CD4-positive, alpha-beta memory T cell (primary cell): Measurements from ENCODE around the gene ZFYVE28. TPM values are rescaled to one million over a fixed set of nuclear protein-coding genes. Genes with fewer than 3 reads are reported as not detected.

Source experiments
- CTCF ChIA-PET: fragments of 350-600 bp; sonication (Branson Sonifier 250); formaldehyde crosslinking; loops from one replicate; lab custom pipeline; 2021; ENCODE audit warnings: inconsistent platforms; ENCODE audit not compliant: partially characterized antibody; lab: Charles Lee
- POLR2A ChIA-PET: fragments of 350-600 bp; sonication (Branson Sonifier 250); formaldehyde crosslinking; loops from one replicate; lab custom pipeline; 2021; ENCODE audit not compliant: partially characterized antibody; lab: Charles Lee
- DNase-seq, 5 donors: peaks; one replicate each; pipeline versions ENCODE4 v3.0.0 to v3.0.0-alpha.2; 2020 to 2022; ENCODE audit warnings: mixed read lengths in 1 of 5
- H3K27ac ChIP-seq: one replicate; pipeline ENCODE4 v1.7.0; 2013; ENCODE audit warnings: low read depth, low read length
- H3K27me3 ChIP-seq: 2 replicates; pipeline ENCODE4 v1.7.0; 2013; ENCODE audit warnings: mild to moderate bottlenecking, low read length, moderate library complexity; ENCODE audit not compliant: insufficient read depth
- H3K36me3 ChIP-seq: 2 replicates; pipeline ENCODE4 v1.7.0; 2013; ENCODE audit warnings: mild to moderate bottlenecking, low read length, moderate library complexity; ENCODE audit not compliant: insufficient read depth
- H3K4me1 ChIP-seq: 2 replicates; pipeline ENCODE4 v1.7.0; 2013; ENCODE audit warnings: mild to moderate bottlenecking, low read length, moderate library complexity; ENCODE audit not compliant: insufficient read depth
- H3K4me3 ChIP-seq, 2 donors: one replicate each; pipeline ENCODE4 v1.7.0; 2013; ENCODE audit warnings: low read length in 2 of 2, mild to moderate bottlenecking in 1 of 2
- H3K9me3 ChIP-seq, 2 donors: one replicate each; pipeline ENCODE4 v1.7.0; 2013; ENCODE audit warnings: low read length in 2 of 2, control low read depth in 1 of 2; ENCODE audit not compliant: control insufficient read depth in 1 of 2
- H3K27ac Mint-ChIP-seq, 7 donors: one replicate each; pipeline ENCODE4 v1.8.0; 2020 to 2021; ENCODE audit warnings: mixed read lengths in 7 of 7, mild to moderate bottlenecking in 6 of 7, inconsistent platforms in 3 of 7, moderate library complexity in 3 of 7
- H3K27me3 Mint-ChIP-seq, 2 donors: one replicate each; pipeline ENCODE4 v1.8.0; 2020 to 2021; ENCODE audit warnings: mixed read lengths in 2 of 2
- H3K36me3 Mint-ChIP-seq, 2 donors: one replicate each; pipeline ENCODE4 v1.8.0; 2020 to 2021; ENCODE audit warnings: mixed read lengths in 2 of 2, inconsistent platforms in 1 of 2, mild to moderate bottlenecking in 1 of 2
- H3K4me1 Mint-ChIP-seq, 4 donors: one replicate each; pipeline ENCODE4 v1.8.0; 2020 to 2021; ENCODE audit warnings: mixed read lengths in 4 of 4, mild to moderate bottlenecking in 1 of 4
- H3K4me3 Mint-ChIP-seq, 8 donors: one replicate each; pipeline ENCODE4 v1.8.0; 2020 to 2021; ENCODE audit warnings: mixed read lengths in 8 of 8, mild to moderate bottlenecking in 7 of 8, moderate library complexity in 6 of 8, inconsistent platforms in 3 of 8
- H3K9me3 Mint-ChIP-seq, 8 donors: one replicate each; pipeline ENCODE4 v1.8.0; 2020 to 2021; ENCODE audit warnings: mixed read lengths in 8 of 8, mild to moderate bottlenecking in 5 of 8, inconsistent platforms in 3 of 8, moderate library complexity in 1 of 8
- intact Hi-C: fragments of 100-400 bp; cut with micrococcal nuclease; formaldehyde crosslinking; loops from one replicate; pipeline ENCODE4 v1.15.1; 2023
- polyA plus RNA-seq, 2 donors: library from polyadenylated mRNA; unstranded; fragments of 300-500 nt; fragmentation: Illumina TruSeq; gene quantifications; one replicate each; pipeline ENCODE4 v1.2.3, GENCODE V29; 2021
- total RNA-seq, 2 experiments: library from RNA; stranded (reverse); gene quantifications; one replicate each; pipeline ENCODE4 v1.2.3, GENCODE V29; 2021

The ZFYVE28 gene
- total and polyA plus RNA-seq, 4 experiments from 2014 or later: 13.1 to 31.8 (median 23.8) TPM

DNA sequence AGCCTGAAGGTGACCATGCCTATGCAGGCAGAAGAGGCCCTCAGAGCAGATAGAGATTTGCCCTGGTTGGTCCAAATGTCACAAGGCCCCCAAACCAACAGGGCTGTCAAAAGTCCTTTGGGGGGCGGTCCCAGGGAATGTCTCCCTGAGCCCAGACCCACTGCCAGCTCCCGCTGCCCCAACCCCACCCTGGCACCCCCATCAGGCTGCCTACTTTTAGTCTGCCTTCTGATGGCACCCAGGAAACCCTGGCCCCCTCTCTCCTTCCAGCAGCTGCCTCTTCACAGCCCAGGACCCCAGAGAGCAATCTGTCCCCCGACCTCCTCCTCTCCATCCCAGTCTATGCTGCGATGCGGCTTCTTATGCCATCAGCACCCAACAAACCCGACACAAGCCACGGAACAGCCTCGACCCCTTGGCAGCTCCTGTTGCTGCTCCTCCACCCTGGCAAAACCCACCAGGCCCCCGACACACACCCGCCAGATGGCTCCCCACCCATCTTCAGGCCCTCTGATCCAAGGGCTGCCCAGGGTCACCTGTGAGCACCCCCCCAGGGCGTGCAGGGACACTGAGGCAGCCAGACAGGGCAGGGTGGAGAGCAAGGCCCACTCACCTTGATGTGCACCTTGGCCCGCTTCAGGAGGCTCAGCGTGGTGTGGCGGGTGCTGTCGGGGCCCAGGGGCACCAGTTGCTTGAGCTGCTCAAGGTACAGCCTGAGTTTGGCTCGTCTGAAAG is 166.5 kb downstream of the ZFYVE28 start:
- Mint-ChIP-seq H3K9me3 (peaks cover 0 to 2% (median 0%) of the 10 kb centered on the region in 8 donors), H3K4me3 (no peak overlapping the region), H3K36me3 (peaks cover 13 to 39% of the 10 kb centered on the region in 2 donors), H3K27ac (peak overlapping the region in 1 of 7 donors; percentile 18), H3K27me3 (no peaks in the 10 kb centered on the region), H3K4me1 (peaks cover 4 to 11% (median 9%) of the 10 kb centered on the region in 4 donors)
- Histone ChIP-seq H3K27me3 (no peaks in the 10 kb centered on the region), H3K36me3 (peaks cover 38% of the 10 kb centered on the region), H3K27ac (no peak overlapping the region), H3K9me3 (no peaks in the 10 kb centered on the region), H3K4me3 (no peak overlapping the region), H3K4me1 (no peaks in the 10 kb centered on the region)
- ChIA-PET CTCF (no interaction called here), POLR2A (interaction anchor here (1.5 kb wide), 1 partner anchor 8 kb away, joined by 3 read pairs; no protein-coding TSS in a partner anchor)
- intact Hi-C loops: no loop called here
- peak in 1 of 5 donors; percentile 30 for DNase-seq

DNA sequence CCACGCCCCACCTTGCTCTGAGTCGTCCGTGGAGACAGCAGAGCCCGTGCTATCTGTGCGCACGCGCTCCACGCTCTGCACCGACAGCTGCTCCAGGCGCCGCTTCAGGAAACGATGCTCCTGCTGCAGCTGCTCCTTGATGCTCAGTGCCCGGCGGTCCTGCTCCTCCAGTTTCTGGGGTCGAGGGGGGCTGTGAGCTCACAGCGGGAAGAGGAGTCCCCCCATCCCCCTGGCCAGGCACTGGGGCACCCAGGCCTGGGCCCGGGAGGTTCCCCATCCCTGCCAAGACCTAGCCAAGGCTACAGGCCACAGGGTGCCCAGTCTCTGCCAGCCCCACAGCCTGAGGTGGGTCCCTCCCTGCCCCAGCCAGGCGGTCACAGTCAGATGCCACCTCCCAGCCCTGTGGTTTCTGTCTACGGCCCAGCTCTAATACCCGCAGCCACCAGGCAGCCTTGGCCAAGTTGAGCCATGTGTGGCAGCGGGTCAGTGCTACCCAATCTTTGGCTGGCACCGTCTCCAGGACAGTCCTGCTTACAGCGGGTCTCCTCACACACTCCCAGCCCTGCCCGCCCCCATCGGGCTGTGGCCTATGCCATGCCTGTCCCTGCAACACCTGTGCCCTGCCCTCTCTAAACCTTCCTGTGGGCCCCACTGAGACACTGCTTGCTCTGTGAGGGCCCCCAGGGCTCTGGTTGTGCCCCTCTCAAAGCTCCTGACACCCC is 167.2 kb downstream of the ZFYVE28 start:
- Histone ChIP-seq H3K4me1 (no peaks in the 10 kb centered on the region), H3K27me3 (no peaks in the 10 kb centered on the region), H3K27ac (no peak overlapping the region), H3K36me3 (peaks cover 38% of the 10 kb centered on the region), H3K9me3 (no peaks in the 10 kb centered on the region), H3K4me3 (no peak overlapping the region)
- peaks cover 4 to 12% (median 7%) of the 10 kb centered on the region in 4 donors for H3K4me1 Mint-ChIP-seq
- H3K9me3 Mint-ChIP-seq: peaks cover 0 to 2% (median 0%) of the 10 kb centered on the region in 8 donors
- peak in 1 of 5 donors; percentile 7 for DNase-seq
- ChIA-PET POLR2A (interaction anchor here (1.5 to 2.5 kb wide), 3 partner anchors 9 to 11 kb away, joined by 3 to 10 read pairs (median 5); partner anchors contain the start of genes HAUS3, MXD4 and POLN), CTCF (no interaction called here)
- intact Hi-C loops: no loop called here
- no peaks in the 10 kb centered on the region for H3K27me3 Mint-ChIP-seq
- H3K4me3 Mint-ChIP-seq: no peak overlapping the region
- peak overlapping the region in 1 of 7 donors; percentile 48 for H3K27ac Mint-ChIP-seq
- H3K36me3 Mint-ChIP-seq: peaks cover 13 to 36% of the 10 kb centered on the region in 2 donors

DNA sequence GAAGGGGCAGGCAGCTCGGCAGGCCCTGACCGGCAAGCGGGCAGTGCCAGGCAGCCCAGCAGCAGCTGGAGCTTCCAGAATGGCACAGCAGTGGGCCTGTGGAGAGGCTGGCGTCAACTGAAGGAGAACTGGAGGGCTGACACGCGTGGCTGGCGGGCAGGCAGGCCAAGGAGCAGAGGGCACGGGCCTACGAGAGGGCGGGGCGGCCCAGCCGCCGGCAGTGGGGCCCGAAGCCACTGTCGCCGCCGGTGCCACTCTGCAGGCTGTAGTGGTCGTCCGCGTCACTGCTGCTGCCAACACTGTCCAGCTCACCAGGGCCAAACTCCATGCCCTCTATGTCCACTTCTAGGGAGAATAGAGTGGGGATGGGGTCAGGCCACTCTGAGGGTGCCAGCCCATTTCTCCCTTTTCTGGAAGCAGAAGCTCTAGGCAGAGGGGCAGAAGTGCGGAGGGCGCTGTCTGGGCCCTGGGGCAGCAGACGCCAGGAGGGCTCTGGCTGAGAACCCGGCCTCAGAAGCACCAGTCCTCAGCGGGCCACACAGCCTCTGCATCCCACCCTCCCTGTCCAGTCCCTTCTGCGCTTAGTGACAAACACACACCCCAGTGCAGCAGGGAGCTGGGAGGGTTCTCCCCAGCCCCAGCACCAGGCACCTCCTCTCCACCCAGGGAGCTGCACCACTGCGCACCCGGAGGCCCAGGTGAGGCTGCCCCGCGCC is 167.9 kb downstream of the ZFYVE28 start:
- Histone ChIP-seq H3K4me3 (no peak overlapping the region), H3K27ac (no peak overlapping the region), H3K27me3 (no peaks in the 10 kb centered on the region), H3K9me3 (no peaks in the 10 kb centered on the region), H3K4me1 (no peaks in the 10 kb centered on the region), H3K36me3 (peaks cover 38% of the 10 kb centered on the region)
- Mint-ChIP-seq H3K9me3 (peaks cover 0 to 2% (median 0%) of the 10 kb centered on the region in 8 donors), H3K27me3 (no peaks in the 10 kb centered on the region), H3K27ac (peak overlapping the region in 1 of 7 donors; percentile 48), H3K4me3 (no peak overlapping the region), H3K4me1 (peaks cover 4 to 17% (median 9%) of the 10 kb centered on the region in 4 donors), H3K36me3 (peaks cover 13 to 36% of the 10 kb centered on the region in 2 donors)
- intact Hi-C loops: no loop called here
- ChIA-PET CTCF (no interaction called here), POLR2A (interaction anchor here (1.5 to 2.5 kb wide), 3 partner anchors 9 to 12 kb away, joined by 3 to 10 read pairs (median 5); partner anchors contain the start of genes HAUS3, MXD4 and POLN)
- peak in 1 of 5 donors; percentile 10 for DNase-seq

DNA sequence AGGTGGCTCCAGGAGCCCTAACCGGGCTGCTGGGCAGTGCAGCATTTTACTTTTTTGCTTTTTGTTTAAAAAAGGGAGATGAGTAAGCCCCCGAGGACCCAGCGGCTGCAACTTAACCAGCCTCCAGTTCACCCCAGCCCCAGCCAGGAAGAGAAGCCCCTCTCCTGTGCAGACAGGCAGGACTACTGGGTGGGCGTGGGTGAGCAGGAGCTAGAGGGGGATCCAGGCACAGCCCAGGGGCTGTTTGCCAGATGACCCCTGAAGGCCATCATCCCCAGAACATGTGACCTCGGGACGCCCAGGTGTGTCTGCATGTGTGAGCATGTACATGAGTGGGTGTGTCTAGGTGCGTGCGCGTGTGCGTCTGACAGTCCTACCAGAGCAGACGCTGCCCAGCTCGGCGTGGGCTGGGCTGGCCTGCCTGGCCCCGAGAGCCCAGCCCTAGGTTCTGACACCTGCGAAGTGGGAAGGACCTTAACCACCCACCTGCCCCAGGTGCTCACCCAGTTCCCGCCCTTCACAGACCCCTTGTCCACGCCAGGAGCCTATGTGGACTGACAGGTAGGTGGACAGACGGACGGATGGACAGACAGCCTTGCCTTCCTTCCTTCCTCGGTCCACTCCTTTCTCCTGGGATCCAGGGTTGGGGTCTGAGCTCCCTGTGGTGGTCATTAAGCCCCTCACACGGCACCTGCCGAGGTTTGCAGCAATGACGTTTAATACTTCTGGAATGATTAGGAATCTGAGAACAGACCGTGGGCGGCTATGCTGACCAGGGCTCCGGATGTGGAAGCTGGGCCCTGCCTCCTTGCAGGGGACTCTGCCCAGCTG is 168.7 kb downstream of the ZFYVE28 start:
- Mint-ChIP-seq H3K4me3 (no peak overlapping the region), H3K9me3 (peaks cover 0 to 2% (median 0%) of the 10 kb centered on the region in 8 donors), H3K27me3 (no peaks in the 10 kb centered on the region), H3K36me3 (peaks cover 10 to 32% of the 10 kb centered on the region in 2 donors), H3K4me1 (peaks cover 11 to 23% (median 15%) of the 10 kb centered on the region in 4 donors), H3K27ac (peak overlapping the region in 2 of 7 donors; percentile 32 to 60)
- H3K4me1 ChIP-seq: no peaks in the 10 kb centered on the region
- no peak overlapping the region for H3K27ac ChIP-seq
- peak in 1 of 5 donors; percentile 13 for DNase-seq
- intact Hi-C loops: no loop called here
- POLR2A ChIA-PET: interaction anchor here (1.4 to 2.5 kb wide), 3 partner anchors 8 to 32 kb away, joined by 4 to 10 read pairs (median 5); partner anchors contain the start of genes HAUS3, MXD4 and POLN
- peaks cover 34% of the 10 kb centered on the region for H3K36me3 ChIP-seq
- CTCF ChIA-PET: interaction anchor here (0.8 kb wide), 1 partner anchor 192 kb away, joined by 3 read pairs; no protein-coding TSS in a partner anchor
- no peaks in the 10 kb centered on the region for H3K9me3 ChIP-seq
- H3K4me3 ChIP-seq: no peak overlapping the region
- no peaks in the 10 kb centered on the region for H3K27me3 ChIP-seq

DNA sequence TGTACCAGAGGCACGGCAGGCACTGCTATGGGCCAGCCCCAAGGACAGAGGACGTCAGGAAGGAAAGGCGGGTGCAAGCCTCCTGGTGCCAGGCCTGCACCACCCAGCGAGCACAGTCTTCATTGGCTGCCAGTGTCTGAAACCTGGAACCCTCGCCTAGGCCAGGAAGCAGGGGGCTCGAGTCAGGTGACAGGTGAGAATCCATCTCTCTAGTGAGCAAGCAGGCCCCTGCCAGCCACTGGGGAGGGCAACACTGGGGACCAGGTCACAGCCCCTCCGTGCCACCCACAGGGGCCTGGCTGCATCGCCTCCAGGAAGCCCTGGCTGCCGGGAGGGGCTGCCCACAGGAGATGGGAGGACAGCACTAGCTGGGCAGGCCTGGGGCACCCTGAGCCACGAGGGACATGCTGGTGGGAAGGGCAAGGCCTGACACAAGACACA is 169.6 kb downstream of the ZFYVE28 start:
- Mint-ChIP-seq H3K9me3 (peaks cover 0 to 2% (median 0%) of the 10 kb centered on the region in 8 donors), H3K27me3 (no peaks in the 10 kb centered on the region), H3K27ac (peak overlapping the region in 3 of 7 donors; percentile 9 to 60 (median 22)), H3K36me3 (peaks cover 2 to 23% of the 10 kb centered on the region in 2 donors), H3K4me3 (peak overlapping the region in 1 of 8 donors; percentile 25), H3K4me1 (peaks cover 10 to 24% (median 13%) of the 10 kb centered on the region in 4 donors)
- intact Hi-C loops: no loop called here
- DNase-seq: no peak
- Histone ChIP-seq H3K36me3 (peaks cover 26% of the 10 kb centered on the region), H3K27ac (no peak overlapping the region), H3K4me1 (peaks cover under 1% of the 10 kb centered on the region), H3K9me3 (no peaks in the 10 kb centered on the region), H3K4me3 (no peak overlapping the region), H3K27me3 (no peaks in the 10 kb centered on the region)
- ChIA-PET CTCF (interaction anchor here (0.8 kb wide), 1 partner anchor 193 kb away, joined by 3 read pairs; no protein-coding TSS in a partner anchor), POLR2A (interaction anchor here (1.4 to 2.5 kb wide), 2 partner anchors 13 to 33 kb away, joined by 4 to 10 read pairs; partner anchors contain the start of gene MXD4)
